ENCODE measurements around the gene MAGI1.

- no peak for TF ChIP-seq POLR2A (IDR thresholded peaks at IDR 0.05)
- TF ChIP-seq CTCF (IDR thresholded peaks at IDR 0.05): no peak
- TF ChIP-seq POLR2AphosphoS5 (IDR thresholded peaks at IDR 0.05): no peak
Measured at GRCh38 chr3:65915477-65915876, 123.2 kb downstream of the MAGI1 start.
